SK-N-SH (cell line): ENCODE data around the gene CHSY1. TPM values are rescaled to one million over a fixed set of nuclear protein-coding genes. Genes with fewer than 3 reads are reported as not detected.

Experiments used
- CTCF ChIA-PET: fragments of 300-600, 350-600 bp; formaldehyde crosslinking; extraction: SDS; loops from one replicate; lab custom pipeline; 2021; lab: Yijun Ruan, JAX
- POLR2A ChIA-PET: fragments of 350-600 bp; sonication (Branson Sonifier 250); formaldehyde crosslinking; extraction: SDS; loops from one replicate; lab custom pipeline; 2020; ENCODE audit warnings: antibody characterized with exemption, inconsistent platforms; lab: Yijun Ruan, JAX
- DNase-seq: peaks from one replicate; pipeline ENCODE4 v3.0.0; 2012
- H2AFZ ChIP-seq: fragments of 200-600 bp; sonication (generic); 2 replicates; pipeline ENCODE4 v1.8.1; 2016; ENCODE audit warnings: antibody characterized with exemption, mild to moderate bottlenecking, low read depth
- H3F3A ChIP-seq: fragments of 200-600 bp; sonication (generic); replicated peaks from 2 replicates; pipeline ENCODE3; 2016; ENCODE audit warnings: antibody characterized with exemption, mild to moderate bottlenecking; ENCODE audit not compliant: insufficient read depth
- H3K27ac ChIP-seq, 2 experiments: fragments of 200-500 bp in 1 of 2; fragments of 200-600 bp in 1 of 2; sonication (Bioruptor generic) in 1 of 2; sonication (generic), shearing (Covaris generic) in 1 of 2; 2 replicates each; pipeline versions ENCODE4 v1.5.1 to v1.6.1; 2014 to 2016; ENCODE audit warnings: low read depth in 2 of 2, inconsistent platforms in 1 of 2, low read length in 1 of 2, mild to moderate bottlenecking in 1 of 2, mixed read lengths in 1 of 2
- H3K27me3 ChIP-seq: fragments of 200-600 bp; sonication (generic), shearing (Covaris generic); 2 replicates; pipeline ENCODE4 v1.6.1; 2016; ENCODE audit warnings: mixed run types; ENCODE audit not compliant: insufficient read depth
- H3K36me3 ChIP-seq, 2 experiments: fragments of 200-500 bp in 1 of 2; fragments of 200-600 bp in 1 of 2; sonication (Bioruptor generic) in 1 of 2; sonication (generic) in 1 of 2; replicated peaks in 1 of 2; 2 replicates each; pipeline versions ENCODE3 to v1.5.1; 2014 to 2016; ENCODE audit warnings: low read length in 1 of 2, mild to moderate bottlenecking in 1 of 2; ENCODE audit not compliant: insufficient read depth in 2 of 2, control insufficient read depth in 1 of 2
- H3K4me1 ChIP-seq, 2 experiments: fragments of 200-500 bp in 1 of 2; fragments of 200-600 bp in 1 of 2; sonication (Bioruptor generic) in 1 of 2; sonication (generic), shearing (Covaris generic) in 1 of 2; 2 replicates each; pipeline versions ENCODE4 v1.5.1 to v1.6.1; 2014 to 2016; ENCODE audit warnings: low read depth in 1 of 2, low read length in 1 of 2, mixed run types in 1 of 2; ENCODE audit not compliant: insufficient read depth in 2 of 2, control insufficient read depth in 1 of 2
- H3K4me2 ChIP-seq: fragments of 200-600 bp; sonication (generic), shearing (Covaris generic); 2 replicates; pipeline ENCODE4 v1.6.1; 2017; ENCODE audit warnings: mixed run types
- H3K4me3 ChIP-seq, 2 experiments: fragments of 200-500 bp in 1 of 2; fragments of 200-600 bp in 1 of 2; sonication (Bioruptor generic) in 1 of 2; sonication (generic), shearing (Covaris generic) in 1 of 2; 2 replicates each; pipeline versions ENCODE4 v1.5.1 to v1.8.1; 2014 to 2016; ENCODE audit warnings: low read depth in 2 of 2, inconsistent platforms in 1 of 2, low read length in 1 of 2, mild to moderate bottlenecking in 1 of 2, mixed read lengths in 1 of 2, moderate library complexity in 1 of 2
- H3K79me2 ChIP-seq: fragments of 200-600 bp; sonication (generic); 2 replicates; pipeline ENCODE4 v1.8.1; 2017; ENCODE audit warnings: mild to moderate bottlenecking; ENCODE audit not compliant: insufficient read depth
- H3K9ac ChIP-seq: fragments of 200-600 bp; sonication (generic); 2 replicates; pipeline ENCODE4 v1.6.1; 2017; ENCODE audit warnings: mixed run types
- H3K9me2 ChIP-seq: fragments of 200-600 bp; sonication (generic); 2 replicates; pipeline ENCODE4 v1.6.1; 2017; ENCODE audit warnings: mixed run types
- H3K9me3 ChIP-seq: fragments of 200-600 bp; sonication (generic); 2 replicates; pipeline ENCODE4 v1.6.1; 2017; ENCODE audit warnings: mixed run types, mild to moderate bottlenecking, moderate library complexity
- H4K20me1 ChIP-seq: fragments of 200-600 bp; sonication (generic); 2 replicates; pipeline ENCODE4 v1.6.1; 2017; ENCODE audit warnings: mild to moderate bottlenecking, mixed run types; ENCODE audit not compliant: insufficient read depth
- CHD2 ChIP-seq: fragments of 150-350 bp; IDR thresholded peaks from 2 replicates; pipeline ENCODE4 v1.6.1; 2018; ENCODE audit warnings: low read length; ENCODE audit not compliant: partially characterized antibody
- ELF1 ChIP-seq: IDR thresholded peaks from 2 replicates; pipeline ENCODE4 v1.4.0; 2012
- EZH2phosphoT487 ChIP-seq: fragments of 200-600 bp; sonication (generic); IDR thresholded peaks from 2 replicates; pipeline ENCODE4 v1.6.1; 2017; ENCODE audit warnings: low read depth, mixed run types, mild to moderate bottlenecking, antibody characterized with exemption, moderate library complexity, borderline replicate concordance
- FOSL2 ChIP-seq: IDR thresholded peaks from 2 replicates; pipeline ENCODE4 v1.4.0; 2012; ENCODE audit warnings: low read depth, mild to moderate bottlenecking, moderate library complexity, borderline replicate concordance
- GABPA ChIP-seq: IDR thresholded peaks from 2 replicates; pipeline ENCODE4 v1.4.0; 2012; ENCODE audit warnings: low read depth, mild to moderate bottlenecking
- GATA2 ChIP-seq: sonication (generic); formaldehyde crosslinking; IDR thresholded peaks from 2 replicates; pipeline ENCODE4 v1.5.0; 2020; ENCODE audit warnings: mild to moderate bottlenecking, missing genetic modification reagents
- IRF3 ChIP-seq: fragments of 150-350 bp; IDR thresholded peaks from 2 replicates; pipeline ENCODE4 v1.6.1; 2016; ENCODE audit warnings: mild to moderate bottlenecking, low read depth, low read length
- MEF2A ChIP-seq: IDR thresholded peaks from 2 replicates; pipeline ENCODE4 v1.4.0; 2012; ENCODE audit warnings: low read depth, borderline replicate concordance
- MXI1 ChIP-seq: IDR thresholded peaks from 2 replicates; pipeline ENCODE4 v1.6.1; 2012; ENCODE audit warnings: mild to moderate bottlenecking, low read depth, low read length, improper control_type of control experiment
- NFIC ChIP-seq: IDR thresholded peaks from 2 replicates; pipeline ENCODE4 v1.4.0; 2012; ENCODE audit warnings: borderline replicate concordance
- PBX3 ChIP-seq: IDR thresholded peaks from 2 replicates; pipeline ENCODE4; 2012
- RCOR1 ChIP-seq: fragments of 150-350 bp; IDR thresholded peaks from 2 replicates; pipeline ENCODE4 v1.6.1; 2017; ENCODE audit warnings: antibody characterized with exemption, low read length
- RFX5 ChIP-seq: IDR thresholded peaks from 2 replicates; pipeline ENCODE4 v1.6.1; 2012; ENCODE audit warnings: mild to moderate bottlenecking, improper control_type of control experiment, low read length
- SMC3 ChIP-seq: IDR thresholded peaks from 2 replicates; pipeline ENCODE4 v1.6.1; 2012; ENCODE audit warnings: low read depth, low read length, improper control_type of control experiment
- TAF1 ChIP-seq: IDR thresholded peaks from 2 replicates; pipeline ENCODE4 v1.6.1; 2012; ENCODE audit warnings: low read depth, mild to moderate bottlenecking, low read length, moderate library complexity, borderline replicate concordance
- USF1 ChIP-seq: IDR thresholded peaks from 2 replicates; pipeline ENCODE4 v1.4.0; 2012; ENCODE audit warnings: low read depth, borderline replicate concordance
- USF2 ChIP-seq: fragments of 150-350 bp; IDR thresholded peaks from 2 replicates; pipeline ENCODE4 v1.6.1; 2017; ENCODE audit warnings: antibody characterized with exemption, low read length, low read depth, borderline replicate concordance
- YY1 ChIP-seq: IDR thresholded peaks from 2 replicates; pipeline ENCODE4 v1.4.0; 2012; ENCODE audit warnings: low read depth, mild to moderate bottlenecking
- ZBTB33 ChIP-seq: IDR thresholded peaks from 2 replicates; pipeline ENCODE4 v1.4.0; 2012; ENCODE audit warnings: low read depth, borderline replicate concordance
- WGBS: methylation state at CpG from one replicate; pipeline ENCODE4 v1.1.6; 2017; ENCODE audit warnings: low lambda C conversion rate; 5-methylcytosine and 5-hydroxymethylcytosine counted together
- polyA plus RNA-seq, 3 experiments: library from polyadenylated mRNA; depleted of rRNA; stranded (reverse); fragments of >200 nt; gene quantifications; 2 replicates each; pipeline ENCODE4 v1.2.3, GENCODE V29; 2012

Gene CHSY1
- polyA plus RNA-seq, 1 of the 3 experiments (the other 2 are of a cell fraction): 15.7 TPM

GRCh38 chr15:101207867-101208288 is 44.0 kb downstream of the CHSY1 start:
- no peak for TF ChIP-seq USF2
- no peak for TF ChIP-seq GABPA
- TF ChIP-seq RCOR1: no peak
- TF ChIP-seq PBX3: no peak
- TF ChIP-seq GATA2: no peak
- no peak for TF ChIP-seq YY1
- TF ChIP-seq ZBTB33: no peak
- no peak for TF ChIP-seq MXI1
- TF ChIP-seq FOSL2: no peak
- TF ChIP-seq NFIC: no peak
- no peak for TF ChIP-seq RFX5
- TF ChIP-seq CHD2: no peak
- TF ChIP-seq USF1: no peak
- no peak for TF ChIP-seq TAF1
- TF ChIP-seq EZH2phosphoT487: no peak
- TF ChIP-seq IRF3: no peak
- TF ChIP-seq SMC3: no peak
- no peak for TF ChIP-seq MEF2A
- TF ChIP-seq ELF1: no peak

More at GRCh38 chr15:101207867-101208288, 44.0 kb downstream of the CHSY1 start:
- no peaks in the 10 kb centered on the region for H3K36me3 ChIP-seq
- H3K9ac ChIP-seq: no peak overlapping the region
- no peak overlapping the region; a peak in 1 of 4 replicates for H3K27ac ChIP-seq
- CTCF ChIA-PET: no interaction called here
- peaks cover 25 to 34% of the 10 kb centered on the region in 2 experiments for H3K4me1 ChIP-seq
- H3K27me3 ChIP-seq: no peaks in the 10 kb centered on the region
- 91% methylated on average over 5 of the region's 5 CpGs for WGBS
- no peaks in the 10 kb centered on the region for H3K9me2 ChIP-seq
- H3F3A ChIP-seq: peaks cover 14% of the 10 kb centered on the region
- H2AFZ ChIP-seq: no peak overlapping the region
- peaks cover 75% of the 10 kb centered on the region for H4K20me1 ChIP-seq
- POLR2A ChIA-PET: no interaction called here
- no peak for DNase-seq
- H3K79me2 ChIP-seq: peaks cover 100% of the 10 kb centered on the region
- no peak overlapping the region for H3K4me2 ChIP-seq
- H3K4me3 ChIP-seq: no peak overlapping the region
- no peaks in the 10 kb centered on the region for H3K9me3 ChIP-seq
